HG02938 (cell line): ENCODE results near the gene CITED4.
A peak's percentile ranks its signal among the peaks of the same experiment; 100 is the strongest.
"Not testable (repeated sequence)": the region's sequence is repeated elsewhere in the genome, so short reads cannot be mapped to it uniquely, and the experiment has no call there.

Experiments
- ATAC-seq: cut with Tn5 transposase; IDR thresholded peaks from one replicate; pipeline ENCODE4 v1.9.1; 2021; ENCODE audit warnings: mild to moderate bottlenecking, moderate library complexity; ENCODE audit not compliant: unreplicated experiment

CITED4 gene

GRCh38 chr1:40862008-40862863 lies at the start of gene CITED4:
CITED4 (minus strand) TSS chr1:40862363; CDS start chr1:40862127, 236 bp downstream.
- peak; percentile 80 for ATAC-seq

GRCh38 chr1:40911105-40911504 lies 48.9 kb upstream of the CITED4 start:
- no peak for ATAC-seq

GRCh38 chr1:40909281-40909680 lies 47.1 kb upstream of the CITED4 start:
- no peak for ATAC-seq

GRCh38 chr1:40908350-40908749 lies 46.2 kb upstream of the CITED4 start:
- no peak for ATAC-seq

GRCh38 chr1:40907899-40908298 lies 45.7 kb upstream of the CITED4 start:
- no peak for ATAC-seq

- ATAC-seq: no peak
Observed at GRCh38 chr1:40906781-40907400, 44.7 kb upstream of the CITED4 start.

GRCh38 chr1:40905061-40905460 lies 42.9 kb upstream of the CITED4 start:
- ATAC-seq: no peak

- ATAC-seq: no peak
Observed at GRCh38 chr1:40903106-40903505, 40.9 kb upstream of the CITED4 start.

- no peak for ATAC-seq
Observed at GRCh38 chr1:40901886-40902852, 40.0 kb upstream of the CITED4 start.

GRCh38 chr1:40899230-40899870 lies 37.2 kb upstream of the CITED4 start:
- ATAC-seq: no peak

- ATAC-seq: no peak
Observed at GRCh38 chr1:40898431-40898901, 36.3 kb upstream of the CITED4 start.

GRCh38 chr1:40897513-40897912 lies 35.4 kb upstream of the CITED4 start:
- no peak for ATAC-seq

- ATAC-seq: no peak
Observed at GRCh38 chr1:40896482-40896881, 34.3 kb upstream of the CITED4 start.

- no peak for ATAC-seq
Observed at GRCh38 chr1:40895601-40896000, 33.4 kb upstream of the CITED4 start.

- not testable (repeated sequence) for ATAC-seq
Observed at GRCh38 chr1:40894858-40895257, 32.7 kb upstream of the CITED4 start.

GRCh38 chr1:40894455-40894854 lies 32.3 kb upstream of the CITED4 start:
- no peak for ATAC-seq

- ATAC-seq: no peak
Observed at GRCh38 chr1:40893946-40894345, 31.8 kb upstream of the CITED4 start.

GRCh38 chr1:40892354-40892753 lies 30.2 kb upstream of the CITED4 start:
- ATAC-seq: no peak

- no peak for ATAC-seq
Observed at GRCh38 chr1:40890771-40891170, 28.6 kb upstream of the CITED4 start.

GRCh38 chr1:40887652-40888051 lies 25.5 kb upstream of the CITED4 start:
- ATAC-seq: no peak

GRCh38 chr1:40887012-40887378 lies 24.8 kb upstream of the CITED4 start:
- ATAC-seq: no peak
